A673 (cell line): Measurements from ENCODE around the gene HIGD1C. TPM values are rescaled to one million over a fixed set of nuclear protein-coding genes. Genes with fewer than 3 reads are reported as not detected.
"Not testable (repeated sequence)": the region's sequence is repeated elsewhere in the genome, so short reads cannot be mapped to it uniquely, and the experiment has no call there.

Source experiments
- BruUV-seq: library from RNA; stranded (reverse); fragments of 400-500 nt; replicated peaks from 2 replicates; lab custom pipeline; 2021; lab: Mats Ljungman, UMichigan
- CTCF ChIA-PET: fragments of 300-600 bp; sonication (Branson Sonifier 250); formaldehyde crosslinking; loops from one replicate; lab custom pipeline; 2022; ENCODE audit warnings: antibody characterized with exemption; lab: Charles Lee
- POLR2A ChIA-PET: fragments of 300-600 bp; sonication (Branson Sonifier 250); formaldehyde crosslinking; loops from one replicate; lab custom pipeline; 2022; ENCODE audit warnings: antibody characterized with exemption; ENCODE audit not compliant: low non-redundant PET; lab: Charles Lee
- DNase-seq: peaks from one replicate; pipeline ENCODE4 v3.0.0-alpha.2; 2015; ENCODE audit warnings: low spot score
- H3K27ac ChIP-seq: fragments of 200-600 bp; sonication (generic); 2 replicates; pipeline ENCODE4 v1.5.1; 2016; ENCODE audit warnings: mixed run types, low read depth, mild to moderate bottlenecking, mixed read lengths, antibody characterized with exemption, low read length; ENCODE audit not compliant: poor library complexity, severe bottlenecking
- H3K27me3 ChIP-seq: fragments of 200-600 bp; sonication (generic); replicated peaks from 2 replicates; pipeline ENCODE4 v1.6.1; 2017; ENCODE audit warnings: mixed run types, low read depth, mild to moderate bottlenecking, mixed read lengths, antibody characterized with exemption, low read length; ENCODE audit not compliant: insufficient read depth, poor library complexity
- H3K36me3 ChIP-seq: fragments of 200-600 bp; sonication (generic); 2 replicates; pipeline ENCODE4 v1.6.1; 2016; ENCODE audit warnings: mixed run types, mild to moderate bottlenecking, mixed read lengths, antibody characterized with exemption, low read length; ENCODE audit not compliant: insufficient read depth, poor library complexity, severe bottlenecking
- H3K4me1 ChIP-seq: fragments of 200-600 bp; sonication (generic); 2 replicates; pipeline ENCODE4 v1.6.1; 2017; ENCODE audit warnings: mixed run types, mild to moderate bottlenecking, mixed read lengths, antibody characterized with exemption, low read length; ENCODE audit not compliant: insufficient read depth, poor library complexity, severe bottlenecking
- H3K4me3 ChIP-seq: fragments of 200-600 bp; sonication (generic); 2 replicates; pipeline ENCODE4 v1.5.1; 2016; ENCODE audit warnings: low read depth, mixed run types, mild to moderate bottlenecking, mixed read lengths, low read length; ENCODE audit not compliant: poor library complexity, severe bottlenecking
- H3K9me3 ChIP-seq: fragments of 200-600 bp; sonication (generic); 2 replicates; pipeline ENCODE4 v1.6.1; 2016; ENCODE audit warnings: mixed run types, low read depth, mild to moderate bottlenecking, mixed read lengths, antibody characterized with exemption, low read length; ENCODE audit not compliant: poor library complexity, severe bottlenecking
- EZH2 ChIP-seq: fragments of 200-600 bp; sonication (generic); IDR thresholded peaks from 2 replicates; pipeline ENCODE4 v1.6.1; 2017; ENCODE audit warnings: borderline replicate concordance, low read depth, mild to moderate bottlenecking, mixed read lengths, antibody characterized with exemption, low read length; ENCODE audit not compliant: poor library complexity, severe bottlenecking
- intact Hi-C: fragments of 100-400 bp; cut with micrococcal nuclease; formaldehyde crosslinking; loops from one replicate; pipeline ENCODE4 v1.10.0; 2022; ENCODE audit not compliant: unreplicated experiment
- total RNA-seq: library from RNA; stranded (reverse); gene quantifications from 2 replicates; pipeline ENCODE4 v1.2.3, GENCODE V29; 2021
- TF ChIP-seq, protein P1 (sequence below): fragments of 300-800, 200-600 bp; sonication (generic); conservative IDR thresholded peaks from 2 replicates; pipeline ENCODE4 v1.5.1; 2017; ENCODE audit warnings: low read depth, mild to moderate bottlenecking, antibody characterized with exemption, low read length, moderate library complexity, mixed read lengths

HIGD1C gene
- total RNA-seq, 1 experiment from 2014 or later: not detected

DNA sequence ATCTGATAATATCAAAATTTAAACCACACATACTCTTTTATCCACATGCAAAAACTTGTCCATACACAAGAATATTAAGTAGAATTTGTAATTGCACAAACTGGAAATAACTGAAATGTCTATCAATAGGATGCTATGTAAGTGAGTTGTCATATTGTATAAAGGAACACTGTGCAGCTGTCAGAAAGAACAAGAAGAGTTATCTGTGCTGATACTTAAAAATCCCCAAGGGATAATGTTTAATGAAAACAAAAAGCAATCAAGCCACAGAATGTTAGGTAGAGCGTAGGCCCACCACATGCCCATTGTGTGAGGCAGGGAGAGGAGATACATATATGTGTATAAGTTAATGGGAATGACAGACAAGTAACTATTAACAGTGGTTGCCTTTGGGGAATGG is 25.9 kb upstream of the HIGD1C start:
- H3K9me3 ChIP-seq: no peaks in the 10 kb centered on the region
- peak overlapping the region; percentile 59 for H3K4me3 ChIP-seq
- TF ChIP-seq EZH2: no peak
- TF ChIP-seq, protein P1, sequence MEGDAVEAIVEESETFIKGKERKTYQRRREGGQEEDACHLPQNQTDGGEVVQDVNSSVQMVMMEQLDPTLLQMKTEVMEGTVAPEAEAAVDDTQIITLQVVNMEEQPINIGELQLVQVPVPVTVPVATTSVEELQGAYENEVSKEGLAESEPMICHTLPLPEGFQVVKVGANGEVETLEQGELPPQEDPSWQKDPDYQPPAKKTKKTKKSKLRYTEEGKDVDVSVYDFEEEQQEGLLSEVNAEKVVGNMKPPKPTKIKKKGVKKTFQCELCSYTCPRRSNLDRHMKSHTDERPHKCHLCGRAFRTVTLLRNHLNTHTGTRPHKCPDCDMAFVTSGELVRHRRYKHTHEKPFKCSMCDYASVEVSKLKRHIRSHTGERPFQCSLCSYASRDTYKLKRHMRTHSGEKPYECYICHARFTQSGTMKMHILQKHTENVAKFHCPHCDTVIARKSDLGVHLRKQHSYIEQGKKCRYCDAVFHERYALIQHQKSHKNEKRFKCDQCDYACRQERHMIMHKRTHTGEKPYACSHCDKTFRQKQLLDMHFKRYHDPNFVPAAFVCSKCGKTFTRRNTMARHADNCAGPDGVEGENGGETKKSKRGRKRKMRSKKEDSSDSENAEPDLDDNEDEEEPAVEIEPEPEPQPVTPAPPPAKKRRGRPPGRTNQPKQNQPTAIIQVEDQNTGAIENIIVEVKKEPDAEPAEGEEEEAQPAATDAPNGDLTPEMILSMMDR: no peak
- DNase-seq: no peak
- CTCF ChIA-PET: no interaction called here
- POLR2A ChIA-PET: no interaction called here
- no TSS peak for BruUV-seq
- no peaks in the 10 kb centered on the region for H3K27me3 ChIP-seq
- no peaks in the 10 kb centered on the region for H3K36me3 ChIP-seq
- no peak overlapping the region for H3K27ac ChIP-seq
- intact Hi-C loops: no loop called here
- peaks cover 41% of the 10 kb centered on the region for H3K4me1 ChIP-seq

DNA sequence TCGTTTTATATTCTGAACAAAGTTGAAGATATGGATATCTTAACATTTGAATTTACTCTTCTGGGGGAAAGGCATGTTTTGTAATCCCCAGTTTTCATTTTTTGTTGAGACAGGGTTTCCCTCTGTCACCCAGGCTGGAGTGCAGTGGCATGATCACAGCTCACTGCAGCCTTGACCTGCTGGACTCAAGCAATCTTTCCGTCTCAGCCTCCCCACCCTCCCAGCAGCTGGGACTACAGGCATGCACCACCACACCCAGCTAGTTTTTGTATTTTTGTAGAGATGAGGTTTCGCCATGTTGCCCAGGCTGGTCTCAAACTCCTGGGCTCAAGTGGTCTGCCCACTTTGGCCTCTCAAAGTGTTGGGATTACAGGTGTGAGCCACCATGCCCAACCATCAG is 25.4 kb upstream of the HIGD1C start:
- peaks cover 41% of the 10 kb centered on the region for H3K4me1 ChIP-seq
- H3K9me3 ChIP-seq, DNase-seq, H3K27me3 ChIP-seq, H3K27ac ChIP-seq, intact Hi-C loops, POLR2A ChIA-PET, H3K36me3 ChIP-seq, BruUV-seq, CTCF ChIA-PET: not testable (repeated sequence)
- H3K4me3 ChIP-seq: peak overlapping the region; percentile 59

- no peaks in the 10 kb centered on the region for H3K36me3 ChIP-seq
- POLR2A ChIA-PET: no interaction called here
- TF ChIP-seq EZH2: no peak
- TF ChIP-seq, protein P1: no peak
- H3K4me1 ChIP-seq: peaks cover 39% of the 10 kb centered on the region
- H3K4me3 ChIP-seq: peak overlapping the region; percentile 59
- H3K27me3 ChIP-seq: no peaks in the 10 kb centered on the region
- BruUV-seq: no TSS peak
- DNase-seq: no peak
- CTCF ChIA-PET: no interaction called here
- intact Hi-C loops: no loop called here
- H3K27ac ChIP-seq: no peak overlapping the region
- no peaks in the 10 kb centered on the region for H3K9me3 ChIP-seq
Measured at GRCh38 chr12:50927356-50927755, 25.0 kb upstream of the HIGD1C start.

DNA sequence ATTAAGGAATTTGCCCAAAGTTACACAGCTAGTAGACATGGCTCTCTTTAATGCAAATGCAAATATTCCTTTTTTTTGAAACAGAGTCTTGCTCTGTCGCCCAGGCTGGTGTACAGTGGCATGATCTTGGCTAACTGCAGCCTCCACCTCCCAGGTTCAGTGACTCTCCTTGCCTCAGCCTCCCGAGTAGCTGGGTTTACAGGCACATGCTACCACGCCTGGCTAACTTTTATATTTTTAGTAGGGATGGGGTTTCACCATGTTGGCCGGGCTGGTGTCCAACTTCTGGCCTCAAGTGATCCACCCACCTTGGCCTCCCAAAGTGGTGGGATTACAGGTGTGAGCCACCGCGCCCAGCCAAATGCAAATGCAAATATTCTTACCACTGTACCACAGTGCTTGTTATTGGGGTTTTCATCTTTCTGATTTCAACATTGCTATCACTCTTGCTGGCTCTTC is 24.5 kb upstream of the HIGD1C start:
- Histone ChIP-seq H3K27ac (no peak overlapping the region), H3K36me3 (no peaks in the 10 kb centered on the region), H3K27me3 (no peaks in the 10 kb centered on the region), H3K4me1 (peaks cover 35% of the 10 kb centered on the region), H3K9me3 (no peaks in the 10 kb centered on the region), H3K4me3 (peak overlapping the region; percentile 59)
- no TSS peak for BruUV-seq
- intact Hi-C loops: no loop called here
- CTCF ChIA-PET: no interaction called here
- no peak for DNase-seq
- POLR2A ChIA-PET: no interaction called here
- TF ChIP-seq, protein P1: no peak
- no peak for TF ChIP-seq EZH2
